Panc1 (cell line): ENCODE data around the gene COL4A1. TPM values are rescaled to one million over a fixed set of nuclear protein-coding genes. Genes with fewer than 3 reads are reported as not detected.
A peak's percentile ranks its signal among the peaks of the same experiment; 100 is the strongest.

Source experiments
- ATAC-seq: fragments of 200-7000 bp; cut with Tn5 transposase; 2 replicates; pipeline ENCODE4 v1.9.1; 2020; ENCODE audit warnings: mild to moderate bottlenecking, moderate library complexity
- BruUV-seq: library from RNA; stranded (reverse); fragments of 400-500 nt; replicated peaks from 2 replicates; lab custom pipeline; 2021; lab: Mats Ljungman, UMichigan
- CTCF ChIA-PET: fragments of 300-600 bp; sonication (Branson Sonifier 250); formaldehyde crosslinking; loops from one replicate; lab custom pipeline; 2022; ENCODE audit warnings: antibody characterized with exemption; lab: Charles Lee
- POLR2A ChIA-PET: fragments of 300-600 bp; sonication (Branson Sonifier 250); formaldehyde crosslinking; loops from one replicate; lab custom pipeline; 2022; ENCODE audit warnings: antibody characterized with exemption; lab: Charles Lee
- DNase-seq: peaks from one replicate; pipeline ENCODE4 v3.0.0-alpha.2; 2010; ENCODE audit warnings: low read depth, low spot score
- H3K27ac ChIP-seq: 2 replicates; pipeline ENCODE4 v1.5.1; 2011; ENCODE audit warnings: mild to moderate bottlenecking, low read length, inconsistent platforms
- H3K27me3 ChIP-seq: fragments of 200-500 bp; sonication (Bioruptor generic); 2 replicates; pipeline ENCODE4 v1.6.0; 2014; ENCODE audit warnings: low read length, inconsistent platforms; ENCODE audit not compliant: control insufficient read depth, insufficient read depth
- H3K36me3 ChIP-seq: fragments of 200-500 bp; sonication (Bioruptor generic); 2 replicates; pipeline ENCODE4 v1.5.1; 2014; ENCODE audit warnings: inconsistent platforms, mild to moderate bottlenecking, low read length, moderate library complexity; ENCODE audit not compliant: control insufficient read depth, insufficient read depth
- H3K4me1 ChIP-seq: 2 replicates; pipeline ENCODE4 v1.5.1; 2011; ENCODE audit warnings: inconsistent platforms, mild to moderate bottlenecking, low read length, moderate library complexity; ENCODE audit not compliant: control insufficient read depth, insufficient read depth
- H3K4me3 ChIP-seq, 2 experiments: 2 replicates each; pipeline ENCODE4 v1.5.1; 2011 to 2012; ENCODE audit warnings: low read depth in 2 of 2, low read length in 2 of 2, mild to moderate bottlenecking in 2 of 2, inconsistent platforms in 1 of 2, moderate library complexity in 1 of 2
- H3K9me3 ChIP-seq: fragments of 200-500 bp; sonication (Bioruptor generic); 2 replicates; pipeline ENCODE4 v1.5.1; 2014; ENCODE audit warnings: low read depth, mild to moderate bottlenecking, inconsistent platforms, low read length, moderate library complexity; ENCODE audit not compliant: control insufficient read depth, insufficient read depth
- CTCF ChIP-seq: fragments of 450-650 bp; IDR thresholded peaks from 2 replicates; pipeline ENCODE4 v1.5.1; 2017; ENCODE audit warnings: mild to moderate bottlenecking
- POLR2AphosphoS5 ChIP-seq: IDR thresholded peaks from 2 replicates; pipeline ENCODE4 v1.6.1; 2012; ENCODE audit warnings: mild to moderate bottlenecking, low read depth, low read length, moderate library complexity
- REST ChIP-seq, 2 experiments: IDR thresholded peaks; 2 replicates each; pipeline ENCODE4 v1.6.1; 2011 to 2012; ENCODE audit warnings: low read depth in 2 of 2, control low read depth in 1 of 2, low read length in 1 of 2, mild to moderate bottlenecking in 1 of 2, moderate library complexity in 1 of 2; ENCODE audit not compliant: insufficient read depth in 1 of 2
- SIN3A ChIP-seq: IDR thresholded peaks from 2 replicates; pipeline ENCODE4 v1.6.1; 2012; ENCODE audit warnings: low read depth, mild to moderate bottlenecking, low read length, moderate library complexity, borderline replicate concordance; ENCODE audit not compliant: insufficient read depth
- TCF7L2 ChIP-seq: IDR thresholded peaks from 2 replicates; pipeline ENCODE4 v1.6.1; 2011; ENCODE audit warnings: mild to moderate bottlenecking, low read depth, low read length, inconsistent platforms
- in situ Hi-C: cut with HindIII; loops from 2 replicates; pipeline ENCODE4 v1.10.0; 2016; ENCODE audit warnings: low sequenced_read_pairs, low pct_unique_long_range_greater_than_20kb
- intact Hi-C: fragments of 100-400 bp; cut with micrococcal nuclease; formaldehyde crosslinking; loops from one replicate; pipeline ENCODE4 v1.10.0; 2022; ENCODE audit not compliant: unreplicated experiment
- total RNA-seq: library from RNA; stranded (reverse); gene quantifications from one replicate; pipeline ENCODE4 v1.2.1, GENCODE V29; 2021; ENCODE audit not compliant: unreplicated experiment

The COL4A1 gene
- total RNA-seq, 1 experiment from 2014 or later = 1.1 TPM

DNA sequence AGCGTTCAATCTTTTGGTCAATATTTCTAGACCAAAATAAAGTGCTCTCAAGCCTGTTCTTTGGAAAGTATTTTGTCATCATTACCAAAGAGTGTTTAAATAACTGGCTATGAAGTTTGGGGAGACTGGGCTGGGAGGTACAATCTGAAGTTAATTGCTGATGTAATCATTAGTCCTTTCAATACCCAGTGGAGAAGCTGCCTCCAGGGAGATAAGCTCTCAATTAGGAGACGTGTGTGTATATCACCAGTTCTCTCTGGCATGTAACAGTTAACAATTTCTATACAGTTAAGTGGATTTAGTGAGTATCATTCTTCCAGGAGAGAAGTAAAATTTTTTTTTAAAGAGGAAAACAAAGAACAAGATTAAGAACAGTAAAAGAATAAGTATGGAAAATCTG lies 1.4 kb downstream of the COL4A1 start:
- intact Hi-C loops (no loop called here), in situ Hi-C loops (no loop called here)
- TF ChIP-seq REST (IDR thresholded peaks at IDR 0.05; ENCODE audit: insufficient read depth in 1 of 2, low read depth in 2 of 2, low read length in 1 of 2) (no peak), POLR2AphosphoS5 (no peak), TCF7L2 (no peak), CTCF (no peak), SIN3A (no peak)
- no peaks in the 10 kb centered on the region for H3K4me1 ChIP-seq
- H3K4me3 ChIP-seq = peak overlapping the region in 1 of 2 experiments; percentile 37; a peak in 1 of 4 replicates
- H3K27me3 ChIP-seq = peaks cover 9% of the 10 kb centered on the region
- no peak for ATAC-seq
- H3K9me3 ChIP-seq = no peaks in the 10 kb centered on the region
- CTCF ChIA-PET = no interaction called here
- no TSS peak for BruUV-seq
- H3K36me3 ChIP-seq = no peaks in the 10 kb centered on the region
- POLR2A ChIA-PET = no interaction called here
- no peak for DNase-seq
- H3K27ac ChIP-seq = no peak overlapping the region

- no peaks in the 10 kb centered on the region for H3K9me3 ChIP-seq
- no TSS peak for BruUV-seq
- TF ChIP-seq POLR2AphosphoS5 (no peak), SIN3A (no peak), CTCF (no peak), REST (IDR thresholded peaks at IDR 0.05; ENCODE audit: insufficient read depth in 1 of 2, low read depth in 2 of 2, low read length in 1 of 2) (no peak), TCF7L2 (no peak)
- no peaks in the 10 kb centered on the region for H3K36me3 ChIP-seq
- ChIA-PET CTCF (no interaction called here), POLR2A (no interaction called here)
- no peak overlapping the region for H3K27ac ChIP-seq
- H3K27me3 ChIP-seq = peaks cover 9% of the 10 kb centered on the region
- no peak overlapping the region for H3K4me3 ChIP-seq
- no peak for ATAC-seq
- intact Hi-C loops (no loop called here), in situ Hi-C loops (no loop called here)
- no peak for DNase-seq
- no peaks in the 10 kb centered on the region for H3K4me1 ChIP-seq
These were observed 2.0 kb downstream of the COL4A1 start for GRCh38 chr13:110305001-110305400.
